ENCODE data around the gene CCDC78. TPM values are rescaled to one million over a fixed set of nuclear protein-coding genes. Genes with fewer than 3 reads are reported as not detected.

Gene CCDC78
- polyA plus RNA-seq, 1 donor from 2014 or later = 10.7 TPM

DNA sequence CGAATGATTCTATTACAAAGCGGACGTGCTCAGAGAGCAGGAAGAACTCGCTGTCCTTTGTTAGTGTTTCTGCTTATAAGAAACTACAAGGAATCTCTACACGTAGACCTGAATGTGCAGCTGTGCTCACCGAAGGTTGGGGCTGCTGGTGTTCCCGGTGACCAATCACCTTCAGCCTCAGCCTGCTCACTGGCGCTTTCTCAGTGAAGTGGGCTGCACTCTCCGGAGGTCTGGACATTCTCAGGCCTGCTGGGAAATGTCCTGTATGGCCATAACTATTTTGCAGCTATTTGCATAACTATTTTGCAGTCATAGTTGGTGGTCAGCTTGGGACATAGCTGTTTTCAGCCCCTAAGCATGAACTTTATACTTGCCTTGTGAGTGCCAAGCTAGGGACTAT, 24.2 kb upstream of the CCDC78 start:
- H3K9ac ChIP-seq (ENCODE audit: low read length) = no peak overlapping the region
- no peak overlapping the region for H2AFZ ChIP-seq (ENCODE audit: low read depth, low read length)
- no peaks in the 10 kb centered on the region for H3K79me2 ChIP-seq (replicated peaks; ENCODE audit: insufficient read depth, low read length)
- H3K27ac ChIP-seq (ENCODE audit: low read length) = no peak overlapping the region
- H3F3A ChIP-seq (ENCODE audit: insufficient read depth, low read length, poor library complexity, severe bottlenecking) = no peaks in the 10 kb centered on the region
- no peak for TF ChIP-seq MXI1 (conservative IDR thresholded peaks at IDR 0.05; ENCODE audit: poor library complexity, severe bottlenecking)
- no peak for TF ChIP-seq SMC3 (conservative IDR thresholded peaks at IDR 0.05; ENCODE audit: poor library complexity)
- no peak for TF ChIP-seq EZH2 (IDR thresholded peaks at IDR 0.05; ENCODE audit: borderline replicate concordance, insufficient read depth, low read length, poor library complexity, severe bottlenecking)
- TF ChIP-seq REST (IDR thresholded peaks at IDR 0.05; ENCODE audit: borderline replicate concordance) = no peak
- no peak for TF ChIP-seq RAD21 (conservative IDR thresholded peaks at IDR 0.05)
- no peak for TF ChIP-seq EP300 (conservative IDR thresholded peaks at IDR 0.05; ENCODE audit: poor library complexity, severe bottlenecking)
- TF ChIP-seq, protein P1, sequence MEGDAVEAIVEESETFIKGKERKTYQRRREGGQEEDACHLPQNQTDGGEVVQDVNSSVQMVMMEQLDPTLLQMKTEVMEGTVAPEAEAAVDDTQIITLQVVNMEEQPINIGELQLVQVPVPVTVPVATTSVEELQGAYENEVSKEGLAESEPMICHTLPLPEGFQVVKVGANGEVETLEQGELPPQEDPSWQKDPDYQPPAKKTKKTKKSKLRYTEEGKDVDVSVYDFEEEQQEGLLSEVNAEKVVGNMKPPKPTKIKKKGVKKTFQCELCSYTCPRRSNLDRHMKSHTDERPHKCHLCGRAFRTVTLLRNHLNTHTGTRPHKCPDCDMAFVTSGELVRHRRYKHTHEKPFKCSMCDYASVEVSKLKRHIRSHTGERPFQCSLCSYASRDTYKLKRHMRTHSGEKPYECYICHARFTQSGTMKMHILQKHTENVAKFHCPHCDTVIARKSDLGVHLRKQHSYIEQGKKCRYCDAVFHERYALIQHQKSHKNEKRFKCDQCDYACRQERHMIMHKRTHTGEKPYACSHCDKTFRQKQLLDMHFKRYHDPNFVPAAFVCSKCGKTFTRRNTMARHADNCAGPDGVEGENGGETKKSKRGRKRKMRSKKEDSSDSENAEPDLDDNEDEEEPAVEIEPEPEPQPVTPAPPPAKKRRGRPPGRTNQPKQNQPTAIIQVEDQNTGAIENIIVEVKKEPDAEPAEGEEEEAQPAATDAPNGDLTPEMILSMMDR (IDR thresholded peaks at IDR 0.05; ENCODE audit: poor library complexity, severe bottlenecking) = no peak
- no peak for TF ChIP-seq TAF1 (IDR thresholded peaks at IDR 0.05; ENCODE audit: low read depth)
- TF ChIP-seq POLR2AphosphoS5 (IDR thresholded peaks at IDR 0.05) = no peak
- no peaks in the 10 kb centered on the region for H3K9me3 ChIP-seq (ENCODE audit: low read length)
- no peaks in the 10 kb centered on the region for H3K9me2 ChIP-seq (ENCODE audit: insufficient read depth, low read length)
- H3K4me2 ChIP-seq (ENCODE audit: low read length) = no peak overlapping the region
- H4K20me1 ChIP-seq (ENCODE audit: insufficient read depth) = no peaks in the 10 kb centered on the region
- H3K27me3 ChIP-seq (ENCODE audit: insufficient read depth, low read depth, low read length) = no peaks in the 10 kb centered on the region
- no peak overlapping the region for H3K4me3 ChIP-seq (ENCODE audit: low read length)
- H3K36me3 ChIP-seq (ENCODE audit: insufficient read depth, low read length) = no peaks in the 10 kb centered on the region

DNA sequence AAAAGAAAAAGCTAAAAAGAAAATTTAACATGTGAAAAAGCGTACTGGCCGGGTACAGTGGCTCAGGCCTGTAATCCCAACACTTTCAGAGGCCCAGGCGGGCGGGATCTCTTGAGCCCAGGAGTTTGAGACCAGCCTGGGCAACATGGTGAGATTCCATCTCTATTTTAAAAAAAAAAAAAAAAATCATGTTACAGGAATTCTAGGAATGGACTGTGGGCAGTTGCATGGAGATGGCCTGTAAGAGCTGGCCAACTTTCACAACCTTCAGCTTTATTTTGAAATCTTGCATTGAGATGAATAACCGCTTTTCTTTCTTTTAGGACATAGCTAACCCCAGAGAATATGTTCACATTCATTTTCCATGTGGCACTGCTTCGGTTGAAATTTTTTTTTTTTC, 22.8 kb upstream of the CCDC78 start:
- H3K9me2 ChIP-seq (ENCODE audit: insufficient read depth, low read length) = no peaks in the 10 kb centered on the region
- H4K20me1 ChIP-seq (ENCODE audit: insufficient read depth) = no peaks in the 10 kb centered on the region
- H3K4me2 ChIP-seq (ENCODE audit: low read length) = no peak overlapping the region
- H3K9ac ChIP-seq (ENCODE audit: low read length) = no peak overlapping the region
- H3K27me3 ChIP-seq (ENCODE audit: insufficient read depth, low read depth, low read length) = no peaks in the 10 kb centered on the region
- no peak overlapping the region for H2AFZ ChIP-seq (ENCODE audit: low read depth, low read length)
- H3K36me3 ChIP-seq (ENCODE audit: insufficient read depth, low read length) = no peaks in the 10 kb centered on the region
- H3K9me3 ChIP-seq (ENCODE audit: low read length) = no peaks in the 10 kb centered on the region
- no peak overlapping the region for H3K4me3 ChIP-seq (ENCODE audit: low read length)
- no peaks in the 10 kb centered on the region for H3F3A ChIP-seq (ENCODE audit: insufficient read depth, low read length, poor library complexity, severe bottlenecking)
- H3K27ac ChIP-seq (ENCODE audit: low read length) = no peak overlapping the region
- H3K79me2 ChIP-seq (replicated peaks; ENCODE audit: insufficient read depth, low read length) = no peaks in the 10 kb centered on the region
- no peak for TF ChIP-seq TAF1 (IDR thresholded peaks at IDR 0.05; ENCODE audit: low read depth)
- no peak for TF ChIP-seq POLR2AphosphoS5 (IDR thresholded peaks at IDR 0.05)
- TF ChIP-seq SMC3 (conservative IDR thresholded peaks at IDR 0.05; ENCODE audit: poor library complexity) = no peak
- TF ChIP-seq, protein P1 (IDR thresholded peaks at IDR 0.05; ENCODE audit: poor library complexity, severe bottlenecking) = no peak

Data from neural cell (in vitro differentiated cells).